ENCODE results near the gene HRAS.

- TF ChIP-seq POLR2A (IDR thresholded peaks at IDR 0.05) (peak in 1 of 2 donors; percentile 60), CTCF (IDR thresholded peaks at IDR 0.05 in 4 of 5, conservative IDR thresholded peaks at IDR 0.05 in 1 of 5) (no peak)
Observed at GRCh38 chr11:575313-575995, 40.1 kb upstream of the HRAS start.
